GM12873 (cell line): ENCODE measurements around the gene SLC26A11.

Source experiments
- CTCF ChIP-seq: IDR thresholded peaks from 2 replicates; pipeline ENCODE4 v1.5.1; 2012; ENCODE audit warnings: low read depth, mild to moderate bottlenecking, moderate library complexity, low read length, control low read depth; ENCODE audit not compliant: insufficient read depth; ENCODE audit errors: missing control alignments

Gene SLC26A11

DNA sequence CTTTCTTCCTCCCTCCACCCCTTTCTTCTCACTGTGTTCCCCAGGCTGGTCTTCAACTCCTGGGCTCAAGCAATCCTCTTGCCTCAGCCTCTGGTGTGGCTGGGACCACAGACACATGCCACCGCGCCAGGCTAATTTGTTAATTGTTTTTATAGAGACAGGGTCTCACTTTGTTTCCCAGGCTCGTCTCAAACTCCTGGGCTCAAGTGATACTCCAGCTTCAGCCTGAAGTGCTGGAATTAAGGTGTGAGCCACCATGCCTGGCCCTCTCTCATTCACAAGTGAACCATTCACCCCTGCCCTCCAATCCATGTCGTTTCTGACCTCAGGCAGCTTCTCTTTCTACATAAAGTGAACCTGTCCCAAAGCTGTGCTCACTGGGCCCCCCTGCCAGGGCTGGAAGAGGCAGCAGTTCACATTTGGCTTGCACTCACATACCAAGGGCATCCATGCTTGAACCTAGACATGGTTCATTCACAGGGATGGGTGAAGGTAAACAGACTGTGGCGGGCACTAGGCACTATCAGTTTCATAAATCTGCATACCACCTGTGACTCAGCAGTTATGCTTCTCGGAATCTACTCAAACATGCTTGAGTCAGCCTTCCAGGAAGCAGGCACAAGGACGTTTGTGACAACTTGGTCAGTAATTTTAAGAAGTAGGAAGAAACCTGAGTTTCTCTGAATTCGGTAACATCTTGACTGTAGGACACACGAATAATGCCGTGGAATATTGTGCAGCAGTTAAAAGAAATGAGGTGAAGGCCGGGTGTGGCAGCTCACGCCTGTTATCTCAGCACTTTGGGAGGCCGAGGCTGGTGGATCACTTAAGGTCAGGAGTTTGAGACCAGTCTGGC lies 34.4 kb downstream of the SLC26A11 start:
- TF ChIP-seq CTCF: no peak

- TF ChIP-seq CTCF: no peak
These were observed 35.8 kb downstream of the SLC26A11 start for GRCh38 chr17:80256034-80256350.

DNA sequence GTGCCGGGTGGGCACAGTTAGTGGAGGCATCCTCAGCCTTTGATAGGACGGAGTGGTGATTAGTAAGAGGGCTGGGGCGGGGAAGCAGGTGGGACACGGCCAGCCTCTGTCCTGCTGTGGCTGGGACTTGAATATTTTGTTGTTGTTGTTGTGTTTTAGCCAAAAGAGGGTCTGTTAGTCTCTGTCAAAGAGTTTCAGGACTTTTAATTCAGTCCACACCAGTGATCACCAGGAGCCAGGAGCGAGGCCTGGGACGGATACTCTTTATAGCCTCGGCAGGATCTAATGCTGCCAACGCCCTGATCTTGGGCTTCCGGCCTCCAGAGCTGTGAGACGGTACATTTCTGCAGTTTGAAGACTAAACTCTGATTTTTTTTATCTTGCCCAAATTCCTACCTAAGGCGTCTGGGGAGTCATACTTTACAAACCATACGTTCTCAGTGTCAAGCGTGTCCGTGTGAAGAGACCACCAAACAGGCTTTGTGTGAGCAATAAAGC lies 37.5 kb downstream of the SLC26A11 start:
- TF ChIP-seq CTCF: no peak

GRCh38 chr17:80259457-80260068 lies 39.3 kb downstream of the SLC26A11 start:
- TF ChIP-seq CTCF: no peak

DNA sequence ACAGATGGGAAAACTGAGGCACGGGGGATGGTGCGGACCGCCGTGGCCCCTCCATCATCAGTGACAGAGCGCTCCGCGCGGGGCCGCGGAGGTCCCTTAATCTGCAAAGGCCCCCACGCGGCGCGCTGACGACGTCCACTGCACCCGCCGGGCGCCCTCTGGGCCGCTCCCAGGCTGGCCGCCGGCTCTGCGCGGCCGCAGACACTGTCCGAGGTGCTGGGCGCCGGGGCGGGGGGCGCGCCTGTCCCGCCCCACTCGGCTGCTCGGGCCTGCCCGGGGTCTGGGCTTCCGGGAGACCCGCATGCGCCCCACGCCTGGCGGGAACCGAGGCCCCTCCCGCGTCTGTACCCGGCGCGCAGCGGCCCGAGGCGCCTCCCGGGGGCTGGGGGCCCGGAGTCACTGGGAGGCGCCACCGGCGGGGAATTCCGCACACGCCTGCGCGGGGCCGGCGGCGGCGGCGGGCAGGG lies 39.9 kb downstream of the SLC26A11 start:
- TF ChIP-seq CTCF: no peak

DNA sequence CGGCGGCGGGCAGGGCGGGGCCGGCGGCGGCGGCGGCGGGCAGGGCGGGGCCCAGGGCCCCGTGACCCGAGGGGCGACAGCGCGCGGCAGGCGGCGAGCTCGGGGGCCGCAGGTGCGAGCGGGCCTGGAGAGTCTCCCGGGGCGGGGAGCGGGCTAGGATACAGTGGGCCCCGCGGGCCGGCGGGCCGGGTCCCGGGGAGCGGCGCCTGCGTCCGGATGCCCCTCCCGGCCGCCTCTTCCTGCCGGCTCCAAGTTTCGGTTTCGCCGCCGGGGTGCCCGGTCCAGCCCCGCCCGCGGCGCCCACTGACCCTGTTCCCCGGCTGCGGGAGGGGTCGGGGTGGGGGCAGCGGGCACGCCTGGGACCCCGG lies 40.5 kb downstream of the SLC26A11 start, which contains the start of gene RNF213:
RNF213 (plus strand) TSS at position 62 of the 368 bp plus-strand sequence. CDS start 2,830 bp downstream, outside the sequence.
- no peak for TF ChIP-seq CTCF

DNA sequence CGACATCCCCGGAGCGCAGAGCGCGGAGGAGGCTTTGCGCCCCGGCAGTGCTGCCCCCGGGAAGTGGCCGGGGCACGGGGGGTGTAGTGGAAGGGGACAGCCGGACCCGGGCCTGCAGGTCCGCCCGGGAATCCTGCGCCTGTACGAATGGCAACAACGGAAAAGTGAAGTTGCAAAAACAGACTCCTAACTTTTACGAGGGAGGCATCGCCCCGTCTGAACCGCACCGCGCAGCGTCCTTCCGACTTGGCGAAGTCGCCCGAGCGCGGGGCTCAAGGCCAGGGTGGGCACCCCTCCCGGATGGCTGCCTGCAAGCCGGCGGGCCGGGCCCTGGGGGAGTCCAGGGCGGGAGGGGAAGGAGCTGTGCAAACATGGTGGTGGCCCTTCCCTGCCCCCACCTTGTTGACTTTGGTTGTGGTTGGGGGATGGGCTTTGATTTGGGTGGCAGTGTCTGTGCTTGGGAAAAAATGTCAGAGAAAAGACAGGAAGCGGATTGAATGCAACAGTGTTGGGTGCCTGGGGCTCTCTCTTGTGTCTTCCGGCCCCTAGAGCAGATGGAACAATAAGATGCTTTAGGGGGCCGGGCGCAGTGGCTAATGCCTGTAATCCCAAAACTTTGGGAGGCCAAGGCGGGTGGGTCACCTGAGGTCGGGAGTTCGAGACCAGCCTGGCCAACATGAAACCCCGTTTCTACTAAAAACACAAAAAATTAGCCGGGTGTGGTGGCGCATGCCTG lies 41.1 kb downstream of the SLC26A11 start:
- no peak for TF ChIP-seq CTCF
